GM21381 (cell line): ENCODE measurements around the gene EDEM3.
"Not testable (repeated sequence)": the region's sequence is repeated elsewhere in the genome, so short reads cannot be mapped to it uniquely, and the experiment has no call there.

Experiments
- ATAC-seq: cut with Tn5 transposase; IDR thresholded peaks from one replicate; pipeline ENCODE4 v1.9.1; 2021; ENCODE audit warnings: mild to moderate bottlenecking, moderate library complexity; ENCODE audit not compliant: unreplicated experiment

Gene EDEM3

GRCh38 chr1:184754476-184755225 is at the start of gene EDEM3:
TSS of gene EDEM3 (minus strand) at chr1:184754858. CDS start at chr1:184754646, 212 bp downstream.
- peak; percentile 89 for ATAC-seq

DNA sequence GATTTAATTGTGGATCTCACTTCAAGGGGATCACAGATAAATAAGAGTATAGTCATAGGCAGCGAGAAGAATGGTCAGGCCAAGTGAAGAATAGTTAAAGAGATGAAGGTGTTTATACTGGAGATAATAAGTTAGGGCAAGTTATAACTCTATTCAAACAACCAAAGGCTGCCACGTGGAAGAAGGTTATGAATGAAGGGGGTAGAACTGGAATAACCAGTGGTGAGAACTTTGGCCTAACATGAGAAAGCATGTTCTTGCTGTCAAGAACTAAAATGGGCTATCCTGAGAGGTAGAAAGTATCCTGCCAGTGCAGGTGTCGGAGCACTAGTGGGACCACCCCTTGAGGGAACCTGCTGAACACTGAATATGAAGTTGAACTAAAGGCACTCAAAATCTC is 49.6 kb upstream of the EDEM3 start:
- no peak for ATAC-seq

DNA sequence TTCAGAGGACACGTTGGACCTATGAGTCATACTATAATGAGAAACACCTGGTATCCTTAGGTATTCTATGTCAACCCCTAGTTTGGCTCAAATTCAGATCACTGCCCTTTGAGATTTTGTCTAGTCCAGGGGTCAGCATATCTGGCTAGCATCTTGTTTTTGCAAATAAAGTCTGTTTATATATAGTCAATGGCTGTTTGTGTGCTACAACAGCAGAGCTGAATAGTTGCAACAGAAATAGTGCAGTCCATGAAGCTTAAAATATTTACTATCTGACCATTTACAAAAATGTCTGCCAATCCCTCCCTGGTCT is 48.5 kb upstream of the EDEM3 start:
- no peak for ATAC-seq

- ATAC-seq: no peak
These were observed 47.9 kb upstream of the EDEM3 start for GRCh38 chr1:184802354-184803179.

DNA sequence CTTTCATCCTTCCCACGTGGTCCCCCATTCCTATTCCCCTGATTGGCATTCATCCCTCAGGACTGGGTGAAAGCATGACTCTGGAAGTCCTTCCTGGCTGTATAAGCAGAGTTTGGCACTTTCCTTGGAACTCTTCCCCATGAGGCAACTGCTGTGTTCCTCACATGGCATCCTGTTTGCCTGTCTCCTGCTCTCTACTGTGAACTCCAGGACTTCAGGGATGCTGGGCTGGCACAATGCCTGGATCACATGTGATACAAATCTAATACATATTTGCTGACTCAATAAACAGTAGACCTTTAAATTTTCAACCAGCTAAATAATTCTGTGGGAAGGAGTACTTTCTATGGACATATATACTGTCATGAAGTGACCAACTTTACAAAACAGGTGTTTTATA is 46.8 kb upstream of the EDEM3 start:
- ATAC-seq: no peak

- ATAC-seq: no peak
These were observed 46.2 kb upstream of the EDEM3 start for GRCh38 chr1:184800876-184801275.

DNA sequence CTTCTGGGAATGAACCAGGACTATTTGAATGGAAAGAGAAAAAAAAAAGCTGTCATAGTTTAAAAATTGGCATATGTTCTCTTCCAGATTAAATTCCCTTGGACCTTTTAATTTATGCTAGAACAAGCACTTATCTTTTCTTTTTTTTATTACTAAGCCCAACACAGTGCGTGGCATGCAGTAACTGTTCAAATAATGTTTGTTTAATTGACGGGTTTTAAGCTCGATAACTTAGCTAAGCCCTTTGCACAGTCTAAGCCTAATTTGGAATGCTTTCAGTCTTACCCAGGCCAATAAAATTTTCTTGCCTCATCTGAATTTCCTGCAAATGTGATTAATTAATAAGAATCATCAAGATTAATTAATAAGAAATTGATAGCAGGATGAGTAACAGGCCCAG is 39.3 kb upstream of the EDEM3 start:
- no peak for ATAC-seq

GRCh38 chr1:184792450-184792969 is 37.9 kb upstream of the EDEM3 start:
- no peak for ATAC-seq

- no peak for ATAC-seq
These were observed 36.9 kb upstream of the EDEM3 start for GRCh38 chr1:184791550-184791900.

- no peak for ATAC-seq
These were observed 36.2 kb upstream of the EDEM3 start for GRCh38 chr1:184790642-184791549.

- no peak for ATAC-seq
These were observed 35.2 kb upstream of the EDEM3 start for GRCh38 chr1:184789884-184790283.

DNA sequence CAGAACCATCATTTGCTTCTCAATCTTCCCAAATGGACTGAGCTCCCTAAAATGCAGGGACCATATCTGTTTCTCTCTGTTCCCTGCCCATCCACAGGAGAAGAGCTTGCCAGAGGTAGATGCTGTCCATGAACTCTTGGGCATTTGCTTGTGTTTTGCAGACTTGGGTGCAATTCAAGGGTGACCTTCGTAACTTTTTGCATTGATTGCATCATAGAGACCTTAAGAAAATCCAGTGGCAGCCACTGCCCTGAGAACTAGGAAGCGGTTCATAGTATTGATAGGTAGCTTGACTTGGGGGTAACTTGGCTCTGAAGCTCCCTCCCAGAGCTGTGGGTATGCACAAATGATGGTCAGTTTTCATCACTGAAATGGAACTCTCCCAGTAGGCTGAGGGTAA is 34.3 kb upstream of the EDEM3 start:
- no peak for ATAC-seq

DNA sequence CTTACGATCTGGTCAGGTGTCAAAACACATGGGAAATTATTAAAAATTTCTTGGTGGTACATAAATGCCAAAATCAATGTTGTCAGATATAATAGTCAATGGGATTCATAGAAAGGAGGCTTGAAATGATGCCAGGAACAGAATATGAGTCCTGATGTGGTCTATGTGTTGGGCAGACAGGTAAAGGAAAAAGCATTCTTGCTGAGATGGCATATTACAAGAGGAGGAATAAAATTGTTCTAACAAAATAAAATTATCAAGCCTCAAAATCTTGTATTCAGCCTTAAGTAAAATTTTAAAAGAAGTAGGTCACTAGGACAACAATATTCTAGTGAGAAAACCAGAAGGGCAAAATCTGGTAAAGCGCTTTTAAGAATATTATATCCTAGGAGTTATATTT is 30.9 kb upstream of the EDEM3 start:
- no peak for ATAC-seq

GRCh38 chr1:184783723-184784122 is 29.1 kb upstream of the EDEM3 start:
- not testable (repeated sequence) for ATAC-seq

DNA sequence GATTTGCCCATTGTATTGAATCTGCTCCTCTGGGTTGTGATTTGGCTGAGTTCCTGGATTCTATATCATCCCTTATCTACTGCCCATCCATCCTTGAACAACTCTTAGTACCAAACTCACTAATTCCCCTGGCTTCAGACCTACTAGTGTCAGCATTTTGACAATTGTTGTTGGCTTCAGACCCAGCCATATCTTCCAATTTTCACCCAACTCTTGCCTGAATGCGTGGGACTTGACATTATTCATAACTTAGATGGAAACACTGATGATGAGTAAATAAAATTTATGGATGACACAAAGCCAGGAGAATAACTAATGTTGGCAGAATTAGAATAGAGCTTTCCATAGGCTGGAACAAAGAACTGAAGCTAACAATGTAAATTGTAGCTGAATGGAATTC is 27.3 kb upstream of the EDEM3 start:
- ATAC-seq: no peak

DNA sequence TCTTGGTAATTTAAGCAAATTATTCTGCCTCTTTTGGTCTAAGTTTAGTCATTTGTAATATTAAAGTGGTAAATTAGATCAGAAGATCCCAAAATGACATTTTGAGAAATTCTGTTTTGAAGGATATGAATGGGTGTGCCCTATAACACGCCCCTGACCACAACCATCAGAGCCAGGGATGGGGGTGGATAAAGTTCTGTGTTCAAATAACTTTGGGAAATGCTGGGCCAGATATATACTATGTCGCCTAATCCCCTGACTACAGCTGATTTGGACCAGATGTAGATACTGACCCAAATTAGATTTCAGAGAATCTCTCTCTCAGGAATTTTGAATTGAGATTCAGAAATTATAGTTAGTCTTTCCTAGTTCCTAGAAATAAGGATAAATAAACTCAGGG is 21.2 kb upstream of the EDEM3 start:
- no peak for ATAC-seq

DNA sequence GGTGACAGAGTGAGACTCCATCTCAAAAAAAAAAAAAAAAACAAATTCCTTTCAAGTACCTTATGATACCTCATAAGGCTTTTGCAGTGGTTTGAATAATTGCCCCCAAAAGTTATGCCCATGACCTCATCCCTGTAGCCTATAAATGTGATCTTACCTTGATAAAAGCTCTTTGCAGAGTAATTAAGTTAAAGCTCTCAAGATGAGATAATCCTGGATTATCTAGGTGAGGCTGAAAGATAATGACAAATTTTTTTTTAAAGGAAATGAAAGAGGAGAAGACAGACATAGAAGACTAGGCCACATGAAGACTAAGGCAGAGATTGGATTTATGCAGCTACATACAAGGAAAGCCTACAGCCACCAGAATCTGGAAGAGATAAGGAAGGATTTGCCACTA is 20.7 kb upstream of the EDEM3 start:
- no peak for ATAC-seq

DNA sequence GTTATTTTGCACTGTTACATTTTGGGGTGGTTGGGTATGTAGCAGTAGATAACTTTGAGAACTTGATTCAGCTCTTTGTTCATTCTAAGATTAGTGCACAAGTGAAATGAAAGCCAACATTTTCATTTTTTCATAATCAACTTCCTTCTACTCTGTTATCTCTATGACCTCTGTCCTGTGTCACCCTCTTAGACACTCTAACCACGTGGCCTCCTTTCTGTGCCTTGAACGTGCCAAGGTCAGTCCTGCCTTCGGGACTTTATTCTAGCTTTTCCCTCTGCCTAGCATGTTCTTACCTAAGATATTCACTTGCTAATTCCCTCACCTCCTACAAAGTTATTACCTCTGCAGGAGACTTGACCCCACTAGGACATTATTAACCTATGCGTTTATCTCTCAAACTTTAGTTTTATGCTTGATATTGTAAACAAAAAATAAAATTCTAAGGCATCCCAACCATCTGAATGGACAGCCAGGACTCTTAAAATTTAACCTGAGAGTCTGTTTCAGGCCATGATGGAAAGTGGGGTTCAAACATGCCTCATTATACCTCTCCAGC is 19.2 kb upstream of the EDEM3 start:
- no peak for ATAC-seq

- ATAC-seq: no peak
These were observed 16.6 kb upstream of the EDEM3 start for GRCh38 chr1:184771190-184771691.

DNA sequence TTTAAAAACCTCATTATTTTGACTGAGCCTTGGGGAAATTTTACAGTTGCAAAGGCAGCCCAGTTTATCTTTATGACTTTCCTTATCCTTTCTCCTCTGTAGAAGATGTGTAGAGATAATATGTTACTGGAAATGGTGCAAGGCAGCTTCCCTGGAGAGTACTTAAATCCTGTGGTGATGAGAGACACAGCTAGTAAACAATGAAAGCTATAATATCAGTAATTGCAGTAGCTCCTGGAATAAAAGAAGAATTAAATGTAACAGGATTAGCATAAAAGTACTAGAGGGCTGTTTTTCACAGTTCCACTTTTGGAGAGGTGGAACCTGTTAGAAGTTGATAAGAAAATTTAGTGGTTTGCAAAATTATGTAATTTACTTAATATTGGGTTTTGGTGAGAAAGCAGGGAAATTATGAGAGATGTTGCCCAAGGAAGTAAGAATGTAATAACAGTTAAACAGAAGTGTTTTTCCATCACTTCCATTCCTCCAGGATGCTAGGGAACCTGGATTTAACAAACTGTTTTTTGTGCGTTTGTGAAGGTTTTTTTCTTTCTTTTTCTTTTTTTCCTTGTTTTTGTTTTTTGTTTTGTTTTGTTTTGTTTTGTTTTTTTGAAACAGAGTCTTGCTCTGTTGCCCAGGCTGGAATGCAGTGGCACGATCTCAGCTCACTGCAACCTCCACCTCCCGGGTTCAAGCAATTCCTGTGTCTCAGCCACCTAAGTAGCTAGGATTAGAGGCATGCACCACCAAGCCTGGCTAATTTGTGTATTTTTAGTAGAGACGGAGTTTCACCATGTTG is 15.7 kb upstream of the EDEM3 start:
- no peak for ATAC-seq
